NCI-H2227 treated with DMSO at 0.1 percent for 48 hours (cell line): ENCODE measurements around the gene TMEM109.

Experiments used
- DNase-seq: peaks from one replicate; lab custom pipeline; 2025; lab: John Stamatoyannopoulos, UW

TMEM109 gene

GRCh38 chr11:60942219-60942618, 28.3 kb downstream of the TMEM109 start:
- DNase-seq = no peak

- DNase-seq = no peak
Measured at GRCh38 chr11:60942970-60943565, 29.1 kb downstream of the TMEM109 start.

GRCh38 chr11:60944490-60945294, 30.7 kb downstream of the TMEM109 start:
- no peak for DNase-seq

GRCh38 chr11:60945295-60945667, 31.3 kb downstream of the TMEM109 start:
- DNase-seq = no peak

GRCh38 chr11:60946601-60947264, 32.8 kb downstream of the TMEM109 start:
- no peak for DNase-seq

GRCh38 chr11:60947700-60948099, 33.7 kb downstream of the TMEM109 start:
- no peak for DNase-seq

GRCh38 chr11:60948250-60948649, 34.3 kb downstream of the TMEM109 start:
- no peak for DNase-seq

- no peak for DNase-seq
Measured at GRCh38 chr11:60950024-60950423, 36.1 kb downstream of the TMEM109 start.

GRCh38 chr11:60950933-60951605, 37.1 kb downstream of the TMEM109 start:
- no peak for DNase-seq

GRCh38 chr11:60951606-60951903, 37.6 kb downstream of the TMEM109 start:
- DNase-seq = no peak

- no peak for DNase-seq
Measured at GRCh38 chr11:60951904-60952741, 38.2 kb downstream of the TMEM109 start, which contains the start of gene SLC15A3. TSS of gene SLC15A3 (minus strand) at chr11:60952176. CDS start at chr11:60951551, 625 bp downstream.

GRCh38 chr11:60952742-60953170, 38.8 kb downstream of the TMEM109 start:
- DNase-seq = no peak

- no peak for DNase-seq
Measured at GRCh38 chr11:60953781-60954180, 39.8 kb downstream of the TMEM109 start.

GRCh38 chr11:60954421-60954820, 40.5 kb downstream of the TMEM109 start:
- no peak for DNase-seq

GRCh38 chr11:60955571-60955970, 41.6 kb downstream of the TMEM109 start:
- DNase-seq = no peak

- DNase-seq = no peak
Measured at GRCh38 chr11:60957188-60957587, 43.2 kb downstream of the TMEM109 start.

GRCh38 chr11:60959431-60959830, 45.5 kb downstream of the TMEM109 start:
- DNase-seq = no peak

- no peak for DNase-seq
Measured at GRCh38 chr11:60960405-60960804, 46.4 kb downstream of the TMEM109 start.

- no peak for DNase-seq
Measured at GRCh38 chr11:60964801-60965200, 50.8 kb downstream of the TMEM109 start.

- no peak for DNase-seq
Measured at GRCh38 chr11:60966890-60967289, 52.9 kb downstream of the TMEM109 start.

- DNase-seq = no peak
Measured at GRCh38 chr11:60968223-60968622, 54.3 kb downstream of the TMEM109 start.

GRCh38 chr11:60970369-60970774, 56.4 kb downstream of the TMEM109 start:
- no peak for DNase-seq
